Body of pancreas (tissue), 4 donors: ENCODE results near the gene CCDC146. TPM values are rescaled to one million over a fixed set of nuclear protein-coding genes. Genes with fewer than 3 reads are reported as not detected.
A peak's percentile ranks its signal among the peaks of the same experiment; 100 is the strongest.
"Not testable (repeated sequence)": the region's sequence is repeated elsewhere in the genome, so short reads cannot be mapped to it uniquely, and the experiment has no call there.

Experiments used
- ATAC-seq: fragments of 150-250 bp; one replicate; pipeline ENCODE4 v1.9.1; 2016
- DNase-seq, 4 donors: peaks; one replicate each; pipeline ENCODE4 v3.0.0-alpha.2; 2019
- H3K27ac ChIP-seq, 4 donors: fragments of 200-600 bp; sonication (generic); 1 replicate in 3 of 4; 2 replicates in 1 of 4; pipeline versions ENCODE4 v1.5.1 to v1.6.1; 2016 to 2019; ENCODE audit warnings: mild to moderate bottlenecking in 1 of 4, mixed read lengths in 1 of 4, moderate library complexity in 1 of 4
- H3K27me3 ChIP-seq, 2 donors: fragments of 200-600 bp; sonication (generic); one replicate each; pipeline ENCODE4 v1.6.0; 2016; ENCODE audit warnings: mild to moderate bottlenecking in 1 of 2
- H3K36me3 ChIP-seq, 2 donors: fragments of 200-600 bp; sonication (generic); replicated peaks in 1 of 2; 2 replicates each; pipeline ENCODE4 v1.5.1; 2016; ENCODE audit warnings: low read depth in 2 of 2; ENCODE audit not compliant: insufficient read depth in 1 of 2
- H3K4me1 ChIP-seq: fragments of 200-600 bp; sonication (generic); one replicate; pipeline ENCODE4 v1.6.0; 2016
- H3K4me3 ChIP-seq, 2 donors: fragments of 200-600 bp; sonication (generic); 1 replicate in 1 of 2; 2 replicates in 1 of 2; pipeline ENCODE4 v1.5.1; 2016 to 2019
- H3K9me3 ChIP-seq, 3 donors: fragments of 200-600 bp; sonication (generic); 1 replicate in 2 of 3; 2 replicates in 1 of 3; pipeline ENCODE4 v1.5.1; 2016
- POLR2A ChIP-seq, 3 donors: fragments of 450-650 bp; IDR thresholded peaks; one replicate each; pipeline ENCODE4 v1.6.1; 2016; ENCODE audit warnings: antibody characterized with exemption in 3 of 3, mild to moderate bottlenecking in 2 of 3
- WGBS, 2 donors: methylation state at CpG; one replicate each; pipeline ENCODE4 v1.1.5; 2017; 5-methylcytosine and 5-hydroxymethylcytosine counted together
- intact Hi-C: fragments of 100-400 bp; cut with DNase I; formaldehyde crosslinking; loops from one replicate; pipeline ENCODE4 v1.15.1; 2023
- total RNA-seq, 2 donors: library from RNA; depleted of rRNA; stranded (reverse); fragments of >200 nt; gene quantifications; one replicate each; pipeline ENCODE4 v1.1.0, GENCODE V29; 2016
- TF ChIP-seq, protein P1 (sequence below), 7 experiments: fragments of 450-650 bp in 4 of 7; fragments of 200-600 bp in 3 of 7; sonication (generic) in 3 of 7; IDR thresholded peaks; one replicate each; pipeline ENCODE4 v1.5.1; 2016 to 2019; ENCODE audit warnings: antibody characterized with exemption in 7 of 7

The CCDC146 gene
- total RNA-seq, 2 donors from 2014 or later: 3.3 to 7.5 TPM

DNA sequence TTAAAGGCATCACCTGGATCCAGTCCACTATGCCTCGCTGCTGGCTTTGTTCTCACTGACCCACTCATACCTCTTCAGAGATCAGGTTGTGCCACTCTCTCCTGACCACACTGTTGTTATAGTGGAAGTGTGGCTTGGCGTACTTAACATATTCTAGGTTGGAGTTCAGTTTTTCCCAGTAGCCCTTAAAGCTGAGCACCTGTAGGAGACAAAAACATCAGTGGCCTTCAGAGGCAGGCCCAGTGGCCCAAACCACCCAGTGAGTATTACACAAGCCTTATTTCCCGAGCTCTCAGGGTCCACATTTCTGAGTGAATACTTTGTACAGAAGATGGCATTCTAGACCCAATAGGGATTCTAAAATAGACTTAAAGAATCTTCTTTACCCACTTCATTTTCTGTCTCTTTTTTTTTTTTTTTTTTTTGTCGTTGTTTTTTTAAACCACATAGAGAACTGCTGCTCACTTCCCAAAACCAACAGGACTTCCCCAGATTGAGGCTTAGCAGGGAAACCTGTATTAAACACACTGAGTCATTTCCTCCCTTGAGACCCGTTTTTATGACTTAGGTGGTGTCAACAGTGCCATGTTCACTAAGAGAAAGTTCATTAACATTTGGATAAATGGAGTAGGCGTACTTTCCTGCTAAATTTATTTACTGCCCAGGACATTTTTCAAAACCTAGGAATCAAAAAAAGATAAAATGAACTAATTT is 207.9 kb downstream of the CCDC146 start:
- no peak overlapping the region for H3K27ac ChIP-seq
- H3K27me3 ChIP-seq: no peaks in the 10 kb centered on the region
- no peak for ATAC-seq
- 72 to 75% methylated on average over 6 of the region's 6 CpGs for WGBS, 2 donors
- no peaks in the 10 kb centered on the region for H3K4me1 ChIP-seq
- intact Hi-C loops: no loop called here
- no peak overlapping the region for H3K4me3 ChIP-seq
- H3K36me3 ChIP-seq: peaks cover 0 to 2% of the 10 kb centered on the region in 2 donors
- H3K9me3 ChIP-seq: no peaks in the 10 kb centered on the region
- DNase-seq: no peak
- no peak for TF ChIP-seq POLR2A (IDR thresholded peaks at IDR 0.05)
- TF ChIP-seq, protein P1, sequence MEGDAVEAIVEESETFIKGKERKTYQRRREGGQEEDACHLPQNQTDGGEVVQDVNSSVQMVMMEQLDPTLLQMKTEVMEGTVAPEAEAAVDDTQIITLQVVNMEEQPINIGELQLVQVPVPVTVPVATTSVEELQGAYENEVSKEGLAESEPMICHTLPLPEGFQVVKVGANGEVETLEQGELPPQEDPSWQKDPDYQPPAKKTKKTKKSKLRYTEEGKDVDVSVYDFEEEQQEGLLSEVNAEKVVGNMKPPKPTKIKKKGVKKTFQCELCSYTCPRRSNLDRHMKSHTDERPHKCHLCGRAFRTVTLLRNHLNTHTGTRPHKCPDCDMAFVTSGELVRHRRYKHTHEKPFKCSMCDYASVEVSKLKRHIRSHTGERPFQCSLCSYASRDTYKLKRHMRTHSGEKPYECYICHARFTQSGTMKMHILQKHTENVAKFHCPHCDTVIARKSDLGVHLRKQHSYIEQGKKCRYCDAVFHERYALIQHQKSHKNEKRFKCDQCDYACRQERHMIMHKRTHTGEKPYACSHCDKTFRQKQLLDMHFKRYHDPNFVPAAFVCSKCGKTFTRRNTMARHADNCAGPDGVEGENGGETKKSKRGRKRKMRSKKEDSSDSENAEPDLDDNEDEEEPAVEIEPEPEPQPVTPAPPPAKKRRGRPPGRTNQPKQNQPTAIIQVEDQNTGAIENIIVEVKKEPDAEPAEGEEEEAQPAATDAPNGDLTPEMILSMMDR (IDR thresholded peaks at IDR 0.05): no peak

DNA sequence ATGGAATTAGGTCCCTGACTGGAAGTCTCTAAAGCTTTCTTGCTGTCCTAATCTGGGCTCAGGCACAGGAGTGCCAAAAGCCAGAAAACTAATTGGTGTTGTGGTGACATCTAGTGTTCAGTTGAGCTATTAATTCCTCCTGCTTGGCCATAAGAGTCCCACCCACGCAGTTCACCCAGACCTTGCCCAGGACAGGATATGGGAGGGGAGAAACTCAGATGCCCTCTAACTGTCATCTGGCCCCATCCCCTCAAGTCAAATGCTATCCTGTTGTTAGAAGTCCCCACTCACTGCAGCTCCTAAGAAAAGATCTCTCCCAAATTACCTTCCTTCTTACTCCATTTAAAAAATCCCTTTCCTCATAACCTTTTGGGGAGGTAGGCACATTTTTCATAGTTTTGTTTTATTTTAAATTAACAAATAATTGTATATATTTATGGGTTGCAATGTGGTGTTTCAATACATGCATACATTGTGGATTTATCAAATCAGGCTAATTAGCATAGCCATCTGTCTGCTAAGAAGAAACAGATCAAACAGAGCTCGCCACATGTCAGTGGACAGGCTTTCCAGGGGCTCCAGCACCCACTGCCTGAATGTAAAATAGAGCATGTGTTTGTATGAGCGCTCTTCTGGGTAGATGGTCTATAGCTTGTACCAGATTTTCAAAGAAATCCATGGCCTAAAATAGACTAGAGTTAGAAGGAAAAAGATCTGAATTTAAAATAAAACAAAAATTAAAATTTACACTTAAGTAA is 209.7 kb downstream of the CCDC146 start:
- DNase-seq (peak; percentile 42 to 74 (median 56)), ATAC-seq (peak; percentile 85)
- Histone ChIP-seq H3K4me1 (no peaks in the 10 kb centered on the region), H3K9me3 (no peaks in the 10 kb centered on the region), H3K27me3 (no peaks in the 10 kb centered on the region), H3K36me3 (peaks cover 0 to 2% of the 10 kb centered on the region in 2 donors), H3K4me3 (no peak overlapping the region), H3K27ac (no peak overlapping the region)
- intact Hi-C loops: no loop called here
- TF ChIP-seq, protein P1 (IDR thresholded peaks at IDR 0.05): peak; percentile 36 to 83 (median 74)
- no peak for TF ChIP-seq POLR2A (IDR thresholded peaks at IDR 0.05)
- 62 to 63% methylated on average over 3 of the region's 3 CpGs for whole genome bisulfite sequencing, 2 donors

DNA sequence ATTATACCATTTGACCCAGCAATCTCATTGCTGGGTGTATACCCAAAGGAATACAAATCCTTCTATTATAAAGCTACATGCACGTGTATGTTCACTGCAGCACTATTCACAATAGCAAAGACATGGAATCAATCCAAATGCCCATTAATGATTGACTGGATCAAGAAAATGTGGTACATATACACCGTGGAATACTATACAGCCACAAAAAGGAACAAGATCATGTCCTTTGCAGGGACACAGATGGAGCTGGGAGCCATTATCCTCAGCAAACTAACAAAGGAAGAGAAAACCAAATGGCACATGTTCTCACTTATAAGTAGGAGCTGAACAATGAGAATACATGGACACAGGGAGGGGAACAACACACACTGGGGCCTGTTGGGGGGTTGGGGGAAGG is 211.6 kb downstream of the CCDC146 start:
- H3K27ac ChIP-seq, intact Hi-C loops, H3K36me3 ChIP-seq, H3K27me3 ChIP-seq, ATAC-seq, H3K4me1 ChIP-seq, H3K9me3 ChIP-seq, H3K4me3 ChIP-seq, DNase-seq: not testable (repeated sequence)
- WGBS, 2 donors: 88 to 94% methylated on average over 2 of the region's 2 CpGs

DNA sequence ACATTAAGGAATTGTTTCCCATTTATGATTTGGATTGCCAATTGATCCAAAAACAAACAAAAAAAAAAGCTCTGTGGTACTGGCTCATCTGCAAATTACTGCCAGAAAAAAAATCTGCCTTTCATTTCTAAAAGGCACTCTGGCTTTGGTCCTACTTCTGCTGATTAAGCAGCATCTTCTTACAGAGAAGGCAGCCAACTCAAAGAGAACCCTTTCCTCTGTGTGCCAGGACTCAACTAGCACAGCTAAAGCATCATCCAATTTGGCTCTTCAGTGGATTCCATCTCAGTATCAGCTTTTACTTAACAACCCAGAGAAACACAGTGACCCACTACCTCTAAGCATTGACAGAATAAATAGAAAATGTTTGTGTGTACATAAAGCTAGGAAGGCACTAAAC is 213.2 kb downstream of the CCDC146 start:
- TF ChIP-seq, protein P1 (IDR thresholded peaks at IDR 0.05): no peak
- TF ChIP-seq POLR2A (IDR thresholded peaks at IDR 0.05): no peak
- no peak overlapping the region for H3K4me3 ChIP-seq
- intact Hi-C loops: no loop called here
- ATAC-seq (no peak), DNase-seq (no peak)
- no peaks in the 10 kb centered on the region for H3K36me3 ChIP-seq
- no peaks in the 10 kb centered on the region for H3K27me3 ChIP-seq
- H3K9me3 ChIP-seq: no peaks in the 10 kb centered on the region
- H3K27ac ChIP-seq: no peak overlapping the region
- H3K4me1 ChIP-seq: no peaks in the 10 kb centered on the region

DNA sequence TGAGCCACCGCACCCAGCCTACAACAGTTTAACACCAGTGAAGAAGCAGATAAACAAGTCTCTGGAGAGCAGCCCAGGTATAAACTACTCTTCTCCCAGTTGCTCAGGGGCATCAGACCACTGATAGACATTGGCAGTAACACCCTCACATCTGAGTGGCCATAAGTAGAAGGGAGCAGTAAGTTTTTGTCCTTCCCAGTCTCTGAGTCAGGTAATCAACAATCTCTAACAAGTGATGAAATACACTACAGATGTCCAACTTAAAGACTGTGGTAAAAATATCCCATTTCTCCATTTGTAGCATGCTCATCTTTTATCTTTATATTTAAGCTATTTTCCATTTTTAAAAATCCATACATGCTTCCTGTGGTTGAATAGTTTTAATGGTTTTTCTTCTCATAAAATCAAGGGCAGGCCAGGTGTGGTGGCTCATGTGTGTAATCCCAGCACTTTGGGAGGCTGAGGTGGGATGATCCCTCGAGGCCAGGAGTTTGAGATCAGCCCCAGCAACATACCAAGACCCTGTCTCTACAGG is 215.1 kb downstream of the CCDC146 start:
- intact Hi-C loops: no loop called here
- H3K27me3 ChIP-seq: no peaks in the 10 kb centered on the region
- no peaks in the 10 kb centered on the region for H3K9me3 ChIP-seq
- WGBS, 2 donors: 83 to 100% methylated on average over 2 of the region's 2 CpGs
- TF ChIP-seq, protein P1 (IDR thresholded peaks at IDR 0.05): no peak
- TF ChIP-seq POLR2A (IDR thresholded peaks at IDR 0.05): no peak
- H3K4me1 ChIP-seq: no peaks in the 10 kb centered on the region
- ATAC-seq: no peak
- no peak overlapping the region for H3K4me3 ChIP-seq
- no peaks in the 10 kb centered on the region for H3K36me3 ChIP-seq
- no peak for DNase-seq
- H3K27ac ChIP-seq: no peak overlapping the region
